BJ (cell line): Measurements from ENCODE around the gene NFAT5. TPM values are rescaled to one million over a fixed set of nuclear protein-coding genes. Genes with fewer than 3 reads are reported as not detected.

Experiments used
- CTCF ChIA-PET: fragments of 350-600 bp; formaldehyde crosslinking; extraction: SDS; loops from one replicate; lab custom pipeline; 2021; ENCODE audit warnings: antibody characterized with exemption, inconsistent platforms; lab: Yijun Ruan, JAX
- POLR2A ChIA-PET: fragments of 300-600 bp; sonication (Branson Sonifier 250); formaldehyde crosslinking; extraction: SDS; loops from one replicate; lab custom pipeline; 2021; ENCODE audit warnings: antibody characterized with exemption; lab: Charles Lee
- DNase-seq: peaks from one replicate; pipeline ENCODE4 v3.0.0-alpha.2; 2011; ENCODE audit warnings: low read depth
- H3K27me3 ChIP-seq: 2 replicates; pipeline ENCODE4 v1.6.0; 2011; ENCODE audit warnings: low read length; ENCODE audit not compliant: control insufficient read depth, insufficient read depth
- H3K36me3 ChIP-seq: 2 replicates; pipeline ENCODE4 v1.5.1; 2011; ENCODE audit warnings: low read length; ENCODE audit not compliant: control insufficient read depth, insufficient read depth
- H3K4me3 ChIP-seq: 2 replicates; pipeline ENCODE4 v1.5.1; 2011; ENCODE audit warnings: low read depth, mild to moderate bottlenecking, control low read depth, low read length
- polyA plus RNA-seq: library from polyadenylated mRNA; depleted of rRNA; stranded (reverse); fragments of >200 nt; gene quantifications from 2 replicates; pipeline ENCODE4 v1.2.3, GENCODE V29; 2011
- TF ChIP-seq, protein P1 (sequence below): IDR thresholded peaks from 2 replicates; pipeline ENCODE4 v1.5.1; 2011; ENCODE audit warnings: low read depth, mild to moderate bottlenecking, control low read depth, inconsistent platforms, low read length, moderate library complexity; ENCODE audit not compliant: insufficient read depth

Gene NFAT5
- polyA plus RNA-seq, 1 experiment: 29.6 TPM

DNA sequence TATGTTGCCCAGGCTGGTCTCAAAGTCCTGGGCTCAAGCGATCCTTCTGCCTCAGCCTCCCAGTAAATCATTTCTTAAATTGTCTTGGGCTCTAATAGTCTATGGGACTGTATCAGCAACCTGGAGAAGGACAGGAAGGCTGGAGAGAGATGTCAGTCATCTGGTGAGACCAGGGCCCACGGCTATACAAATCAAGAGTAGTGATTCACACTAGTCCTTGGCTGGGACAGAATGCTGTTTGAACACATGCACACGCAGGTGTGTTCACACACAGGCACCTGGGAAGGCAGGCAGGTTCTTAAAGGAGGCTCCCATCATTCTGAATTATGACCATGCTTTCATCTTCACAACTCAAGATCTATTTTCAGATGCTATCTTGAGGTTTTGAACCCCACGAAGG lies 146.5 kb downstream of the NFAT5 start:
- CTCF ChIA-PET: interaction anchor here (1.4 to 1.6 kb wide), 2 partner anchors 316 to 328 kb away, joined by 4 to 6 read pairs; no protein-coding TSS in a partner anchor
- H3K27me3 ChIP-seq: no peaks in the 10 kb centered on the region

DNA sequence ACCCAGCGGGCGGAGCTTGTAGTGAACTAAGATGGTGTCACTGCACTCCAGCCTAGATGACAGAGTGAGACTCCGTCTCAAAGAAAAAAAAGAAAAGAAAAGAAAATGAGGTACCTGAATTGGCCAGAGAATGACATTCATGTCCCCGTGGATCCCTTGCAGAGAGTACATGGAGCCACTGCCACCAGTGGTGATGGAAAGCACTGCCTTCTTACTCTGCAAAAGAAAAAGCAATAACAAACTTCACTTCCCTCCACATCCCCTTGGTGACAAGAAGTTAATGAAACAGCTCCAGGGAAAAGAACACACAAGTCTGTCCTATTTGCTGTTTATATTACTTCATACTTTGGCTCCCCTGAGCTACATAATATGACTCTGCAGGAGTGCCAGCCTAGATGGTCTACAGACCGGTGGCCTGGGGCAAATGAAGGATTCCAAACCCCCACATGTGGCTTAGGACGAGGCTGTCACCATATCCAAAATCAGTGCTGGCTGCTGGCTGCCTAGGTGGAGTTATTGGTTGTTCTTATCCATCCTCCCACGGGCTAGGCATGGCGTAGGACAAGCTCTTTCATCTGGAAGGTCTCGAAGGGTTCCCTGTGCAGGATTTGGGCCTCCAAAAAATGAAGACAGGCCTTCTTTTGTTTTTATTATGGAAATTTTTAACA lies 147.3 kb downstream of the NFAT5 start:
- ChIA-PET POLR2A (no interaction called here), CTCF (interaction anchor here (0.8 to 1.6 kb wide), 4 partner anchors 42 to 329 kb away, joined by 4 to 7 read pairs (median 5); partner anchors contain the start of gene NOB1)
- Histone ChIP-seq H3K4me3 (no peak overlapping the region), H3K36me3 (peaks cover 29% of the 10 kb centered on the region), H3K27me3 (no peaks in the 10 kb centered on the region)
- TF ChIP-seq, protein P1, sequence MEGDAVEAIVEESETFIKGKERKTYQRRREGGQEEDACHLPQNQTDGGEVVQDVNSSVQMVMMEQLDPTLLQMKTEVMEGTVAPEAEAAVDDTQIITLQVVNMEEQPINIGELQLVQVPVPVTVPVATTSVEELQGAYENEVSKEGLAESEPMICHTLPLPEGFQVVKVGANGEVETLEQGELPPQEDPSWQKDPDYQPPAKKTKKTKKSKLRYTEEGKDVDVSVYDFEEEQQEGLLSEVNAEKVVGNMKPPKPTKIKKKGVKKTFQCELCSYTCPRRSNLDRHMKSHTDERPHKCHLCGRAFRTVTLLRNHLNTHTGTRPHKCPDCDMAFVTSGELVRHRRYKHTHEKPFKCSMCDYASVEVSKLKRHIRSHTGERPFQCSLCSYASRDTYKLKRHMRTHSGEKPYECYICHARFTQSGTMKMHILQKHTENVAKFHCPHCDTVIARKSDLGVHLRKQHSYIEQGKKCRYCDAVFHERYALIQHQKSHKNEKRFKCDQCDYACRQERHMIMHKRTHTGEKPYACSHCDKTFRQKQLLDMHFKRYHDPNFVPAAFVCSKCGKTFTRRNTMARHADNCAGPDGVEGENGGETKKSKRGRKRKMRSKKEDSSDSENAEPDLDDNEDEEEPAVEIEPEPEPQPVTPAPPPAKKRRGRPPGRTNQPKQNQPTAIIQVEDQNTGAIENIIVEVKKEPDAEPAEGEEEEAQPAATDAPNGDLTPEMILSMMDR: no peak
- no peak for DNase-seq

More for the DNA sequence above, 146.5 kb downstream of the NFAT5 start:
- POLR2A ChIA-PET: no interaction called here
- no peak overlapping the region for H3K4me3 ChIP-seq
- TF ChIP-seq, protein P1: no peak
- H3K36me3 ChIP-seq: peaks cover 27% of the 10 kb centered on the region
- DNase-seq: no peak

DNA sequence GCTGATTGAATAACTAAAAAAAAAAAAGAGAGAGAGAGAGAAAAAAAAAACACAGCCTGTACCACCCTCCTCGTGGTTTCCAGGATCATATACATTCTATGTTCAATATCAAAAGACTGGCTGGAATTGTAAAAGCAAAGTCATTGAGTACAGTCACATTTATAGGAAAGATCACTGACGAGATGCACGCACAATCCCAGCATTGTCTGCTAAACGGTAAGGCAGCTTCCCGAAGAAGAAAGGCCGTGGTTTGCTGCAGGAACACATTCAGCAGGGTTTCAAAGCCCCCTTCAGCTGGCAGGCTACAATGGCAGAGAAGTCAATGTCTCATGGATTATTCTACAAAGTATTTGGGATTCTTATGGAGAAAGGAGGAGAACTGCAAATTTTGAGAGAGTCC lies 151.3 kb downstream of the NFAT5 start:
- TF ChIP-seq, protein P1: no peak
- POLR2A ChIA-PET: interaction anchor here (0.6 kb wide), 1 partner anchor 221 kb away, joined by 5 read pairs; no protein-coding TSS in a partner anchor

DNA sequence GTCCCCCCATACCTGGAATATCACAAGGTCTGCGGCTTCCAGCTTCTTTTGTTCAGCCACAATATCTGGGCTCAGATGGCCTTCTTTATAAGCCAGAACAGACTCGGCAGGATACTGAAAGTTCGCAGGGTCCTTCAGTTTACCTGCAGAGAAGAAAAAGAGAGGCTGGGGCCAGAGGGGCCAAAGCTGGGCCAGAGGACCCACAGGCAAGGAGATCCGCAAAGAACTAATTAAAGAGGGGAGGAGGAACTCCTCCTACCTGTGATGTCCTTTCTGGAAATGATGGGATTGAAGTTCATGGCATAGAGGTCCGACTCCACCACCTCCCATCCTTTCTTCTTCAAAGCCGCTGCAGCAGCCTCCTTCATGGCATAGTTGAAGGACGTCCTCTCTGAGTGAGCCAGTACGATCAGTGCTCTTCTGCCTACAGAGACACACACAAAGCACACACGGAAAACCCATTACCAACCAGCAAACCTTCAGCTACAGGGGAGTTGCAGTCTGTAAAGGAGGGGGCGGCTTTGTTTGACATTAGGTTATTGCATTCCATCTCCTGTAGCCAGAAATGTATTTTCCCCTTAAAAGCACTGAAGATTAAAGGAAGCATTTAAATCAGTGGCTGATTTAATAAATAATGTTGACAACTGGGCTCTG lies 152.5 kb downstream of the NFAT5 start:
- no peak for DNase-seq
- CTCF ChIA-PET: interaction anchor here (1.0 kb wide), 1 partner anchor 36 kb away, joined by 3 read pairs; no protein-coding TSS in a partner anchor
- POLR2A ChIA-PET: no interaction called here

More for the DNA sequence above, 151.3 kb downstream of the NFAT5 start:
- no peak overlapping the region for H3K4me3 ChIP-seq
- no peak for DNase-seq
- H3K27me3 ChIP-seq: no peaks in the 10 kb centered on the region
- H3K36me3 ChIP-seq: peaks cover 28% of the 10 kb centered on the region
- CTCF ChIA-PET: no interaction called here

More for the DNA sequence above, 152.5 kb downstream of the NFAT5 start:
- Histone ChIP-seq H3K27me3 (no peaks in the 10 kb centered on the region), H3K4me3 (no peak overlapping the region), H3K36me3 (peaks cover 25% of the 10 kb centered on the region)
- TF ChIP-seq, protein P1: no peak
